ENCODE results near the gene IP6K2.

The IP6K2 gene

DNA sequence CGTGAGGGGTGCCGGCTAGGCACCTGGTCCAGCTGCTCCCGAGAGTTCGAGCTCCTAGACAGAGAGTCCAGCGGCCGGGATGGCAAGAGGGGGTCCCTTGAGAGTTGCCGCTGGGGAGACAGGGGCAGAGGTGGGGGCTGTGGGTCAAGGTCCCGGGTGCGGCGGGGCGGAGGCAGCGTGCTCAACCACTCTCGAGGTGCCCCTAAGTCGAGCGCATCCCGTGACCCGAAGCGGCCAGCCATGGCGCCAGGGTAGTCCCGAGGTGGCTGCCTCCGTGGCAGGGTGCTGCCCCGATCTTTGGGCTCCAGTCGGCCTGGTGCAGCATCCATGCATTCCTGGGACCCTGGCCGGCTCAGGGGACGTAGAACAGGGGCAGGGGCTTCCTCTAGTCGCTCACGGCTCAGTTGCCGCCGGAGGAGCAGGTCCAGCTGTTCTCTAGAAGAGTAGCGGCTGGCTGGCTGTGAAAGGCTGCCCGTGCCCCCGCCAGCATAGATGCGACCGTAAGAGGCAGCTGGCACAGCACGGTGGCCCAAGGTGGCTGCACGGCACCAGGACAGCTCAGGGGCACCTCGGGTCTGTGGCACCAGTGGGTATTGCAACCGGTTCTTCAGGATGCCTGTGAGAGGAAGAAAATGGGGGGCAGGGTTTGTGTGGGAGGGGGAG, 76.9 kb downstream of the IP6K2 start:
- no peak for DNase-seq
- no peaks in the 10 kb centered on the region for H3K9me3 ChIP-seq
- no peak overlapping the region for H3K4me3 ChIP-seq (ENCODE audit: low read depth, low read length)
- H3K27me3 ChIP-seq, result no peaks in the 10 kb centered on the region
- peaks cover 12% of the 10 kb centered on the region for H3K36me3 ChIP-seq
- TF ChIP-seq, protein P1, sequence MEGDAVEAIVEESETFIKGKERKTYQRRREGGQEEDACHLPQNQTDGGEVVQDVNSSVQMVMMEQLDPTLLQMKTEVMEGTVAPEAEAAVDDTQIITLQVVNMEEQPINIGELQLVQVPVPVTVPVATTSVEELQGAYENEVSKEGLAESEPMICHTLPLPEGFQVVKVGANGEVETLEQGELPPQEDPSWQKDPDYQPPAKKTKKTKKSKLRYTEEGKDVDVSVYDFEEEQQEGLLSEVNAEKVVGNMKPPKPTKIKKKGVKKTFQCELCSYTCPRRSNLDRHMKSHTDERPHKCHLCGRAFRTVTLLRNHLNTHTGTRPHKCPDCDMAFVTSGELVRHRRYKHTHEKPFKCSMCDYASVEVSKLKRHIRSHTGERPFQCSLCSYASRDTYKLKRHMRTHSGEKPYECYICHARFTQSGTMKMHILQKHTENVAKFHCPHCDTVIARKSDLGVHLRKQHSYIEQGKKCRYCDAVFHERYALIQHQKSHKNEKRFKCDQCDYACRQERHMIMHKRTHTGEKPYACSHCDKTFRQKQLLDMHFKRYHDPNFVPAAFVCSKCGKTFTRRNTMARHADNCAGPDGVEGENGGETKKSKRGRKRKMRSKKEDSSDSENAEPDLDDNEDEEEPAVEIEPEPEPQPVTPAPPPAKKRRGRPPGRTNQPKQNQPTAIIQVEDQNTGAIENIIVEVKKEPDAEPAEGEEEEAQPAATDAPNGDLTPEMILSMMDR (IDR thresholded peaks at IDR 0.05; ENCODE audit: low read depth, low read length), result no peak
- H3K4me1 ChIP-seq, result no peaks in the 10 kb centered on the region

Data from BE2C (cell line).